ENCODE data around the gene CD164L2. TPM values are rescaled to one million over a fixed set of nuclear protein-coding genes. Genes with fewer than 3 reads are reported as not detected.
A peak's percentile ranks its signal among the peaks of the same experiment; 100 is the strongest.

CD164L2 gene
- total and polyA plus RNA-seq, 2 experiments from 2014 or later, result 2.0 to 2.8 TPM

DNA sequence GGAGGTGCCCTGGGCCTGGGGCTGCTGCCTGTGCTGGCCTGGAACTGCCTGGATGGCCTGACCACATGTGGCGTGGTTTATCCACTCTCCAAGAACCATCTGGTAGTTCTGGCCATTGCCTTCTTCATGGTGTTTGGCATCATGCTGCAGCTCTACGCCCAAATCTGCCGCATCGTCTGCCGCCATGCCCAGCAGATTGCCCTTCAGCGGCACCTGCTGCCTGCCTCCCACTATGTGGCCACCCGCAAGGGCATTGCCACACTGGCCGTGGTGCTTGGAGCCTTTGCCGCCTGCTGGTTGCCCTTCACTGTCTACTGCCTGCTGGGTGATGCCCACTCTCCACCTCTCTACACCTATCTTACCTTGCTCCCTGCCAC, 11.1 kb upstream of the CD164L2 start:
- peaks cover 5% of the 10 kb centered on the region; the same call in 1 of the 3 replicates for H3K36me3 Mint-ChIP-seq (ENCODE audit: low read depth)
- H3K4me1 Mint-ChIP-seq, result peaks cover 41% of the 10 kb centered on the region
- Histone ChIP-seq H3K4me1 (ENCODE audit: insufficient read depth) (peaks cover 23% of the 10 kb centered on the region), H3K27ac (ENCODE audit: low read depth) (no peak overlapping the region), H3K36me3 (ENCODE audit: insufficient read depth) (no peaks in the 10 kb centered on the region), H2AFZ (no peak overlapping the region), H3K79me2 (replicated peaks; ENCODE audit: insufficient read depth) (no peaks in the 10 kb centered on the region), H3K9me2 (ENCODE audit: insufficient read depth) (no peaks in the 10 kb centered on the region), H3F3A (replicated peaks; ENCODE audit: low read depth) (peaks cover 7% of the 10 kb centered on the region; the same call in 1 of the 2 replicates), H3K4me3 (no peak overlapping the region), H3K27me3 (ENCODE audit: insufficient read depth) (no peaks in the 10 kb centered on the region), H4K20me1 (replicated peaks; ENCODE audit: insufficient read depth) (no peaks in the 10 kb centered on the region), H3K4me2 (no peak overlapping the region)
- no peak overlapping the region for H3K27ac Mint-ChIP-seq
- peak overlapping the region; percentile 43; the same call in 2 of the 3 replicates for H3K4me3 Mint-ChIP-seq
- peaks cover 36% of the 10 kb centered on the region for H3K27me3 Mint-ChIP-seq (ENCODE audit: insufficient read depth, low read depth, poor library complexity)
- TF ChIP-seq NANOG (IDR thresholded peaks at IDR 0.05; ENCODE audit: borderline replicate concordance), result no peak
- no peak for TF ChIP-seq EZH2 (IDR thresholded peaks at IDR 0.05; ENCODE audit: low read depth, unreplicated experiment)
- TF ChIP-seq ZNF114 (CRISPR knock-in tag; IDR thresholded peaks at IDR 0.05), result no peak
- TF ChIP-seq, protein P1, sequence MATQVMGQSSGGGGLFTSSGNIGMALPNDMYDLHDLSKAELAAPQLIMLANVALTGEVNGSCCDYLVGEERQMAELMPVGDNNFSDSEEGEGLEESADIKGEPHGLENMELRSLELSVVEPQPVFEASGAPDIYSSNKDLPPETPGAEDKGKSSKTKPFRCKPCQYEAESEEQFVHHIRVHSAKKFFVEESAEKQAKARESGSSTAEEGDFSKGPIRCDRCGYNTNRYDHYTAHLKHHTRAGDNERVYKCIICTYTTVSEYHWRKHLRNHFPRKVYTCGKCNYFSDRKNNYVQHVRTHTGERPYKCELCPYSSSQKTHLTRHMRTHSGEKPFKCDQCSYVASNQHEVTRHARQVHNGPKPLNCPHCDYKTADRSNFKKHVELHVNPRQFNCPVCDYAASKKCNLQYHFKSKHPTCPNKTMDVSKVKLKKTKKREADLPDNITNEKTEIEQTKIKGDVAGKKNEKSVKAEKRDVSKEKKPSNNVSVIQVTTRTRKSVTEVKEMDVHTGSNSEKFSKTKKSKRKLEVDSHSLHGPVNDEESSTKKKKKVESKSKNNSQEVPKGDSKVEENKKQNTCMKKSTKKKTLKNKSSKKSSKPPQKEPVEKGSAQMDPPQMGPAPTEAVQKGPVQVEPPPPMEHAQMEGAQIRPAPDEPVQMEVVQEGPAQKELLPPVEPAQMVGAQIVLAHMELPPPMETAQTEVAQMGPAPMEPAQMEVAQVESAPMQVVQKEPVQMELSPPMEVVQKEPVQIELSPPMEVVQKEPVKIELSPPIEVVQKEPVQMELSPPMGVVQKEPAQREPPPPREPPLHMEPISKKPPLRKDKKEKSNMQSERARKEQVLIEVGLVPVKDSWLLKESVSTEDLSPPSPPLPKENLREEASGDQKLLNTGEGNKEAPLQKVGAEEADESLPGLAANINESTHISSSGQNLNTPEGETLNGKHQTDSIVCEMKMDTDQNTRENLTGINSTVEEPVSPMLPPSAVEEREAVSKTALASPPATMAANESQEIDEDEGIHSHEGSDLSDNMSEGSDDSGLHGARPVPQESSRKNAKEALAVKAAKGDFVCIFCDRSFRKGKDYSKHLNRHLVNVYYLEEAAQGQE (IDR thresholded peaks at IDR 0.05; ENCODE audit: unreplicated experiment), result no peak
- TF ChIP-seq, protein P2, sequence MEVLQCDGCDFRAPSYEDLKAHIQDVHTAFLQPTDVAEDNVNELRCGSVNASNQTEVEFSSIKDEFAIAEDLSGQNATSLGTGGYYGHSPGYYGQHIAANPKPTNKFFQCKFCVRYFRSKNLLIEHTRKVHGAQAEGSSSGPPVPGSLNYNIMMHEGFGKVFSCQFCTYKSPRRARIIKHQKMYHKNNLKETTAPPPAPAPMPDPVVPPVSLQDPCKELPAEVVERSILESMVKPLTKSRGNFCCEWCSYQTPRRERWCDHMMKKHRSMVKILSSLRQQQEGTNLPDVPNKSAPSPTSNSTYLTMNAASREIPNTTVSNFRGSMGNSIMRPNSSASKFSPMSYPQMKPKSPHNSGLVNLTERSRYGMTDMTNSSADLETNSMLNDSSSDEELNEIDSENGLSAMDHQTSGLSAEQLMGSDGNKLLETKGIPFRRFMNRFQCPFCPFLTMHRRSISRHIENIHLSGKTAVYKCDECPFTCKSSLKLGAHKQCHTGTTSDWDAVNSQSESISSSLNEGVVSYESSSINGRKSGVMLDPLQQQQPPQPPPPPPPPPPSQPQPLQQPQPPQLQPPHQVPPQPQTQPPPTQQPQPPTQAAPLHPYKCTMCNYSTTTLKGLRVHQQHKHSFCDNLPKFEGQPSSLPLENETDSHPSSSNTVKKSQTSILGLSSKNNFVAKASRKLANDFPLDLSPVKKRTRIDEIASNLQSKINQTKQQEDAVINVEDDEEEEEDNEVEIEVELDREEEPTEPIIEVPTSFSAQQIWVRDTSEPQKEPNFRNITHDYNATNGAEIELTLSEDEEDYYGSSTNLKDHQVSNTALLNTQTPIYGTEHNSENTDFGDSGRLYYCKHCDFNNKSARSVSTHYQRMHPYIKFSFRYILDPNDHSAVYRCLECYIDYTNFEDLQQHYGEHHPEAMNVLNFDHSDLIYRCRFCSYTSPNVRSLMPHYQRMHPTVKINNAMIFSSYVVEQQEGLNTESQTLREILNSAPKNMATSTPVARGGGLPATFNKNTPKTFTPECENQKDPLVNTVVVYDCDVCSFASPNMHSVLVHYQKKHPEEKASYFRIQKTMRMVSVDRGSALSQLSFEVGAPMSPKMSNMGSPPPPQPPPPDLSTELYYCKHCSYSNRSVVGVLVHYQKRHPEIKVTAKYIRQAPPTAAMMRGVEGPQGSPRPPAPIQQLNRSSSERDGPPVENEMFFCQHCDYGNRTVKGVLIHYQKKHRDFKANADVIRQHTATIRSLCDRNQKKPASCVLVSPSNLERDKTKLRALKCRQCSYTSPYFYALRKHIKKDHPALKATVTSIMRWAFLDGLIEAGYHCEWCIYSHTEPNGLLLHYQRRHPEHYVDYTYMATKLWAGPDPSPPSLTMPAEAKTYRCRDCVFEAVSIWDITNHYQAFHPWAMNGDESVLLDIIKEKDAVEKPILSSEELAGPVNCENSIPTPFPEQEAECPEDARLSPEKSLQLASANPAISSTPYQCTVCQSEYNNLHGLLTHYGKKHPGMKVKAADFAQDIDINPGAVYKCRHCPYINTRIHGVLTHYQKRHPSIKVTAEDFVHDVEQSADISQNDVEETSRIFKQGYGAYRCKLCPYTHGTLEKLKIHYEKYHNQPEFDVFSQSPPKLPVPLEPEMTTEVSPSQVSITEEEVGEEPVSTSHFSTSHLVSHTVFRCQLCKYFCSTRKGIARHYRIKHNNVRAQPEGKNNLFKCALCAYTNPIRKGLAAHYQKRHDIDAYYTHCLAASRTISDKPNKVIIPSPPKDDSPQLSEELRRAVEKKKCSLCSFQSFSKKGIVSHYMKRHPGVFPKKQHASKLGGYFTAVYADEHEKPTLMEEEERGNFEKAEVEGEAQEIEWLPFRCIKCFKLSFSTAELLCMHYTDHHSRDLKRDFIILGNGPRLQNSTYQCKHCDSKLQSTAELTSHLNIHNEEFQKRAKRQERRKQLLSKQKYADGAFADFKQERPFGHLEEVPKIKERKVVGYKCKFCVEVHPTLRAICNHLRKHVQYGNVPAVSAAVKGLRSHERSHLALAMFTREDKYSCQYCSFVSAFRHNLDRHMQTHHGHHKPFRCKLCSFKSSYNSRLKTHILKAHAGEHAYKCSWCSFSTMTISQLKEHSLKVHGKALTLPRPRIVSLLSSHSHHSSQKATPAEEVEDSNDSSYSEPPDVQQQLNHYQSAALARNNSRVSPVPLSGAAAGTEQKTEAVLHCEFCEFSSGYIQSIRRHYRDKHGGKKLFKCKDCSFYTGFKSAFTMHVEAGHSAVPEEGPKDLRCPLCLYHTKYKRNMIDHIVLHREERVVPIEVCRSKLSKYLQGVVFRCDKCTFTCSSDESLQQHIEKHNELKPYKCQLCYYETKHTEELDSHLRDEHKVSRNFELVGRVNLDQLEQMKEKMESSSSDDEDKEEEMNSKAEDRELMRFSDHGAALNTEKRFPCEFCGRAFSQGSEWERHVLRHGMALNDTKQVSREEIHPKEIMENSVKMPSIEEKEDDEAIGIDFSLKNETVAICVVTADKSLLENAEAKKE (CRISPR knock-in tag; IDR thresholded peaks at IDR 0.05), result no peak
- no peak for TF ChIP-seq EZH2phosphoT487 (IDR thresholded peaks at IDR 0.05; ENCODE audit: unreplicated experiment)
- TF ChIP-seq, protein P3, sequence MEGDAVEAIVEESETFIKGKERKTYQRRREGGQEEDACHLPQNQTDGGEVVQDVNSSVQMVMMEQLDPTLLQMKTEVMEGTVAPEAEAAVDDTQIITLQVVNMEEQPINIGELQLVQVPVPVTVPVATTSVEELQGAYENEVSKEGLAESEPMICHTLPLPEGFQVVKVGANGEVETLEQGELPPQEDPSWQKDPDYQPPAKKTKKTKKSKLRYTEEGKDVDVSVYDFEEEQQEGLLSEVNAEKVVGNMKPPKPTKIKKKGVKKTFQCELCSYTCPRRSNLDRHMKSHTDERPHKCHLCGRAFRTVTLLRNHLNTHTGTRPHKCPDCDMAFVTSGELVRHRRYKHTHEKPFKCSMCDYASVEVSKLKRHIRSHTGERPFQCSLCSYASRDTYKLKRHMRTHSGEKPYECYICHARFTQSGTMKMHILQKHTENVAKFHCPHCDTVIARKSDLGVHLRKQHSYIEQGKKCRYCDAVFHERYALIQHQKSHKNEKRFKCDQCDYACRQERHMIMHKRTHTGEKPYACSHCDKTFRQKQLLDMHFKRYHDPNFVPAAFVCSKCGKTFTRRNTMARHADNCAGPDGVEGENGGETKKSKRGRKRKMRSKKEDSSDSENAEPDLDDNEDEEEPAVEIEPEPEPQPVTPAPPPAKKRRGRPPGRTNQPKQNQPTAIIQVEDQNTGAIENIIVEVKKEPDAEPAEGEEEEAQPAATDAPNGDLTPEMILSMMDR (conservative IDR thresholded peaks at IDR 0.05; ENCODE audit: low read depth in 2 of 2), result no peak
- TF ChIP-seq CREB1 (CRISPR knock-in tag; IDR thresholded peaks at IDR 0.05; ENCODE audit: low read depth), result no peak
- TF ChIP-seq POLR2AphosphoS5 (IDR thresholded peaks at IDR 0.05; ENCODE audit: low read depth), result no peak
- TF ChIP-seq STAT1 (IDR thresholded peaks at IDR 0.05; ENCODE audit: unreplicated experiment), result no peak
- TF ChIP-seq ZNF331 (CRISPR knock-in tag; IDR thresholded peaks at IDR 0.05; ENCODE audit: low read depth), result no peak
- TF ChIP-seq JUNB (IDR thresholded peaks at IDR 0.05; ENCODE audit: unreplicated experiment), result no peak
- TF ChIP-seq, protein P4, sequence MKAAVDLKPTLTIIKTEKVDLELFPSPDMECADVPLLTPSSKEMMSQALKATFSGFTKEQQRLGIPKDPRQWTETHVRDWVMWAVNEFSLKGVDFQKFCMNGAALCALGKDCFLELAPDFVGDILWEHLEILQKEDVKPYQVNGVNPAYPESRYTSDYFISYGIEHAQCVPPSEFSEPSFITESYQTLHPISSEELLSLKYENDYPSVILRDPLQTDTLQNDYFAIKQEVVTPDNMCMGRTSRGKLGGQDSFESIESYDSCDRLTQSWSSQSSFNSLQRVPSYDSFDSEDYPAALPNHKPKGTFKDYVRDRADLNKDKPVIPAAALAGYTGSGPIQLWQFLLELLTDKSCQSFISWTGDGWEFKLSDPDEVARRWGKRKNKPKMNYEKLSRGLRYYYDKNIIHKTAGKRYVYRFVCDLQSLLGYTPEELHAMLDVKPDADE (IDR thresholded peaks at IDR 0.05), result no peak
- H3K9me3 Mint-ChIP-seq, result no peaks in the 10 kb centered on the region
- no peak for DNase-seq (ENCODE audit: low spot score)
- no peak for ATAC-seq

All from GM23338 (cell line).